Adipocyte (in vitro differentiated cells): ENCODE measurements around the gene SLC38A3.

Source experiments
- DNase-seq: peaks from one replicate; pipeline ENCODE4 v3.0.0-alpha.2; 2015; ENCODE audit warnings: low read depth
- H3K27me3 ChIP-seq: replicated peaks from 2 replicates; pipeline ENCODE4 v1.7.0; 2013; ENCODE audit warnings: mild to moderate bottlenecking, low read length, moderate library complexity; ENCODE audit not compliant: control insufficient read depth, insufficient read depth
- H3K36me3 ChIP-seq: 2 replicates; pipeline ENCODE4 v1.7.0; 2013; ENCODE audit warnings: low read length, mild to moderate bottlenecking, moderate library complexity; ENCODE audit not compliant: control insufficient read depth, insufficient read depth, severe bottlenecking
- H3K4me1 ChIP-seq: 2 replicates; pipeline ENCODE4 v1.7.0; 2013; ENCODE audit warnings: mild to moderate bottlenecking, low read length, moderate library complexity; ENCODE audit not compliant: control insufficient read depth, insufficient read depth
- H3K4me3 ChIP-seq: 2 replicates; pipeline ENCODE4 v1.7.0; 2013; ENCODE audit warnings: mild to moderate bottlenecking, low read length, moderate library complexity
- H3K9ac ChIP-seq: 2 replicates; pipeline ENCODE4 v1.7.0; 2013; ENCODE audit warnings: mild to moderate bottlenecking, low read length, moderate library complexity
- H3K9me3 ChIP-seq: 2 replicates; pipeline ENCODE4 v1.7.0; 2013; ENCODE audit warnings: mild to moderate bottlenecking, low read length, moderate library complexity; ENCODE audit not compliant: control insufficient read depth

Gene SLC38A3

DNA sequence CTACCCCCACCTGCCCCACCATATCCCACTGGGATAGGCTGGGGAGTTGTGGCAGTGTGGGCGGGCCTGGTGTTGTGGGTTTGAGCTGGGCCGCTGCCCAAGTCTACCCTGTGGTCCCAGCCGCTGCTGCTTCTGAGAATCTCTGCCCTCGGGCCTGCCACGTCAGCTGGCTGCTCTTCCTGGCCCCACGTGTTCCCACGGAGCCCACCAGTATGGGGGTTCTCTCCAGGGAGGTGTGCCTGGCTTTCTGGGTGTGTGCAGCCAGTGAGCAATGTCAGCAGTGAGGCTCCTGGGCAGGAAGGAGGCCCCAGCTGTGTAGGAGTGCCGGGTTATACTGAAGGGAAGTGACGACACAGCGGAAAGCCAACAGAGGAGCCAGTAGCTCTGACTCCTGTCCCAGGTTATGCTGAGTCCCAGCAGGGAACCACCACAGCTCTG is 41.5 kb downstream of the SLC38A3 start:
- Histone ChIP-seq H3K9me3 (no peaks in the 10 kb centered on the region), H3K36me3 (no peaks in the 10 kb centered on the region), H3K4me3 (peak overlapping the region; percentile 33), H3K27me3 (no peaks in the 10 kb centered on the region), H3K9ac (peak overlapping the region; percentile 80), H3K4me1 (peaks cover 66% of the 10 kb centered on the region)
- peak; percentile 86 for DNase-seq

GRCh38 chr3:50248387-50248786 is 43.3 kb downstream of the SLC38A3 start:
- peak overlapping the region; percentile 62 for H3K9ac ChIP-seq
- H3K4me1 ChIP-seq = peaks cover 59% of the 10 kb centered on the region
- no peaks in the 10 kb centered on the region for H3K9me3 ChIP-seq
- H3K4me3 ChIP-seq = no peak overlapping the region
- DNase-seq = peak; percentile 61
- H3K36me3 ChIP-seq = peaks cover 15% of the 10 kb centered on the region
- no peaks in the 10 kb centered on the region for H3K27me3 ChIP-seq

GRCh38 chr3:50249457-50249856 is 44.4 kb downstream of the SLC38A3 start:
- Histone ChIP-seq H3K4me3 (no peak overlapping the region), H3K27me3 (no peaks in the 10 kb centered on the region), H3K36me3 (peaks cover 25% of the 10 kb centered on the region), H3K9ac (peak overlapping the region; percentile 62), H3K9me3 (no peaks in the 10 kb centered on the region), H3K4me1 (peaks cover 55% of the 10 kb centered on the region)
- DNase-seq = no peak

DNA sequence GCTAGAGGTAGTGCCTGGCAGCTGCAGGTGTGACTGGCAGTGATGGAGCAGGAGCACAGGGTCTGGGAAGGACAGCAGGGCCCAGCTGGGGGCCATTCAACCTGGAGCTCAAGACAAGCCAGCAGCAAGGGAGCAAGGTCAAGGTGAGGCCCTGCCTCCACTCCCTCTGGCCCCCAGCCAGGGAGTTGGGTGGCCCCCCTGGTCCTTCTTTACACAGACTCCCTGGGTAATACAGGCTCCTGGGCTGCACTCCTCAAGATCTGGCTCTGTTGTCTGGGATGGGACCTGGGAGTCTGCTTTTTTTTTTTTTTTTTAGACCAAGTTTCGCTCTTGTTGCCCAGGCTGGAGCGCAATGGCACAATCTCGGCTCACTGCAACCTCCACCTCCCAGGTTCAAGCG is 45.4 kb downstream of the SLC38A3 start:
- Histone ChIP-seq H3K4me1 (peaks cover 57% of the 10 kb centered on the region), H3K36me3 (peaks cover 35% of the 10 kb centered on the region)

GRCh38 chr3:50251220-50251619 is 46.1 kb downstream of the SLC38A3 start:
- DNase-seq = no peak
- Histone ChIP-seq H3K9ac (peak overlapping the region; percentile 1), H3K27me3 (no peaks in the 10 kb centered on the region), H3K4me1 (peaks cover 51% of the 10 kb centered on the region), H3K36me3 (peaks cover 40% of the 10 kb centered on the region), H3K9me3 (no peaks in the 10 kb centered on the region), H3K4me3 (no peak overlapping the region)

More for the DNA sequence above, 45.4 kb downstream of the SLC38A3 start:
- Histone ChIP-seq H3K9ac (no peak overlapping the region), H3K4me3 (no peak overlapping the region), H3K27me3 (no peaks in the 10 kb centered on the region), H3K9me3 (no peaks in the 10 kb centered on the region)
- DNase-seq = no peak

DNA sequence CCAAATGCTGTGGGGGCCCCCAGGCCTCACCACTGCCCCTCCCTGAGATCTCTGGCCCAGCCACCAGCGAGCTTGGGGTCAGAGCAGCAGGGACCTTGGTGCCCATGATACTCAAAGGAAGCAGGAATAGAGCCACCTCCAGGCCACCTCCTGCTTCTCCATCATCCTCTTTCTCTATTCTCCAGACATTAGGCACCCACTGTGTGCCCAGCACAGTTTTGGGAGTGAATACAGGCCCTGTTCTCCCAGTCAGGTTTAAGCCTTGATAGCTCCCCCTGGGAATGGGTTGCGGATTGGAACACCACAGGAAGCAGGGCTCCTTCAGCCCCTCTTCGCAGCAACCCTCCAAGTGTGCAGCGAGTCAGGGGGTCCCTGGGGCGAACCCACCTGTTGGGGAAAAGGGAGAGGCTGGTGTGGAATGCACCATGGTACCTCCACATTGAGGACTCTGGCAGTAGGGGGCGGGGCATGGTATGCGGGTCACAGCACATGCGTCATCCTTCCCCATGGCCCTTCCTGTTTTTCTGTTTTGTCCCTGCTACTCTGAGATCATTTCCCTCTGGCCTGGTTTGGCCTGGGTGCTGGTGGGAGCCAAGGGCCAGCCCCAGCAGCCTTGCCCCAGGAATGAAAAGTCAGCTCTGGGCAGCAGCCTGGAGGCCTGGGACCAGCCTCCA is 49.6 kb downstream of the SLC38A3 start:
- peak; percentile 19 for DNase-seq
- Histone ChIP-seq H3K4me3 (no peak overlapping the region), H3K4me1 (peaks cover 23% of the 10 kb centered on the region), H3K36me3 (peaks cover 64% of the 10 kb centered on the region), H3K27me3 (no peaks in the 10 kb centered on the region), H3K9ac (peak overlapping the region; percentile 44), H3K9me3 (no peaks in the 10 kb centered on the region)

- Histone ChIP-seq H3K9ac (peak overlapping the region; percentile 44), H3K36me3 (peaks cover 64% of the 10 kb centered on the region), H3K4me3 (no peak overlapping the region), H3K4me1 (peaks cover 20% of the 10 kb centered on the region), H3K9me3 (no peaks in the 10 kb centered on the region), H3K27me3 (no peaks in the 10 kb centered on the region)
- no peak for DNase-seq
These were observed 50.2 kb downstream of the SLC38A3 start for GRCh38 chr3:50255251-50255615.

DNA sequence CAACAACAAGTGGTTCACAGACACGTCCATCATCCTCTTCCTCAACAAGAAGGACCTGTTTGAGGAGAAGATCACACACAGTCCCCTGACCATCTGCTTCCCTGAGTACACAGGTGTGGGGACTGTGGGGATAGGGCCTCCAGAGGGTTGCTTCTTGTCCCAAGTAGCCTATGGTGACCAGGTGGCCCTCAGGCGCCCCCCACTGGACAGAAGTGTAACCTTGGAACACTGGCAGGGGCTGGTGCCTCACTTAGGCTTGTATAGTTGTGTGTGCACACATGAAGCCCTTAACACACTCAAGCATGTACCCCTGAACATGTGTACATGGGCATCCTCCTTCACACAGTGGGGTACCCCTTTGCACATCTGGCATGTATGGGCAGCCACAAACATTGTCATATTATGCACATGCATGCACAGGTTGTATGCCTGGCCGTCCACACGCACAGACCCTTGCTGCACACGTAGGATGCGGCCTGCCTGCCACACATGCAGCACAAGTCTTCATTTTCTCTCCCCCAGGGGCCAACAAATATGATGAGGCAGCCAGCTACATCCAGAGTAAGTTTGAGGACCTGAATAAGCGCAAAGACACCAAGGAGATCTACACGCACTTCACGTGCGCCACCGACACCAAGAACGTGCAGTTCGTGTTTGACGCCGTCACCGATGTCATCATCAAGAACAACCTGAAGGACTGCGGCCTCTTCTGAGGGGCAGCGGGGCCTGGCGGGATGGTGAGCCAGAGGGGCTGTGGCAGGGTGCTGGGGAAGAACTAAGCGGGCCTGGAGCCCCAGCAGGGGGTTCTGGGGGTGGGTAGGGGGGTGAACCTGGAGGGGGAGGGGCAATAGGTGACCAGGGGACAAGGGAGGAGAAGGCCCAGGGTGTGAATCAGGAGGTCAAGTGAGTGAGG is 52.2 kb downstream of the SLC38A3 start:
- no peak overlapping the region for H3K9ac ChIP-seq
- H3K4me1 ChIP-seq = peaks cover 25% of the 10 kb centered on the region
- peaks cover 60% of the 10 kb centered on the region for H3K36me3 ChIP-seq
- no peak overlapping the region for H3K4me3 ChIP-seq
- H3K9me3 ChIP-seq = no peaks in the 10 kb centered on the region
- DNase-seq = peak; percentile 47
- H3K27me3 ChIP-seq = no peaks in the 10 kb centered on the region

- DNase-seq = no peak
- no peak overlapping the region for H3K9ac ChIP-seq
- H3K4me3 ChIP-seq = no peak overlapping the region
- H3K36me3 ChIP-seq = peaks cover 51% of the 10 kb centered on the region
- no peaks in the 10 kb centered on the region for H3K27me3 ChIP-seq
- H3K9me3 ChIP-seq = no peaks in the 10 kb centered on the region
- H3K4me1 ChIP-seq = peaks cover 26% of the 10 kb centered on the region
These were observed 53.1 kb downstream of the SLC38A3 start for GRCh38 chr3:50258029-50258680.

DNA sequence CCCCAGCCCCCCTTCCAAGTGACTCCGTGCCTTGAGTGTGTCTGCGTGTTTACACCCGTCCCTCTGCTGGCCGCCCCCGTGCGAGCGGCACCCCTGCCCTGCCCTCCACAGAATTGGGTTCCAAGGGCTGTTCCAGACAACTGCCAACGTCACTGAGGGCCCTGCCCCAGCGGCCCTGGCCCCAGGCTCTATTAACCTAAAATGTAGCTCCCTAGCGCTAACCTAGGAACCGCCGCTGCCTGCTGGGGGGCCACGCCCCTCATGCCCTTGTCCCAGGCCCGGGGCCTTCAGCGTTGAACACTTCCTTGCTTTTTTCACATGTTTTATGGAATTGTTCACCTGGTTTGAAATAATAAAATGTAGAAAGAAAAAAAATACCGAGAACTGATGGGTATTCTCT is 53.9 kb downstream of the SLC38A3 start:
- no peaks in the 10 kb centered on the region for H3K27me3 ChIP-seq
- no peak overlapping the region for H3K4me3 ChIP-seq
- DNase-seq = no peak
- no peaks in the 10 kb centered on the region for H3K9me3 ChIP-seq
- H3K4me1 ChIP-seq = peaks cover 33% of the 10 kb centered on the region
- no peak overlapping the region for H3K9ac ChIP-seq
- peaks cover 44% of the 10 kb centered on the region for H3K36me3 ChIP-seq

DNA sequence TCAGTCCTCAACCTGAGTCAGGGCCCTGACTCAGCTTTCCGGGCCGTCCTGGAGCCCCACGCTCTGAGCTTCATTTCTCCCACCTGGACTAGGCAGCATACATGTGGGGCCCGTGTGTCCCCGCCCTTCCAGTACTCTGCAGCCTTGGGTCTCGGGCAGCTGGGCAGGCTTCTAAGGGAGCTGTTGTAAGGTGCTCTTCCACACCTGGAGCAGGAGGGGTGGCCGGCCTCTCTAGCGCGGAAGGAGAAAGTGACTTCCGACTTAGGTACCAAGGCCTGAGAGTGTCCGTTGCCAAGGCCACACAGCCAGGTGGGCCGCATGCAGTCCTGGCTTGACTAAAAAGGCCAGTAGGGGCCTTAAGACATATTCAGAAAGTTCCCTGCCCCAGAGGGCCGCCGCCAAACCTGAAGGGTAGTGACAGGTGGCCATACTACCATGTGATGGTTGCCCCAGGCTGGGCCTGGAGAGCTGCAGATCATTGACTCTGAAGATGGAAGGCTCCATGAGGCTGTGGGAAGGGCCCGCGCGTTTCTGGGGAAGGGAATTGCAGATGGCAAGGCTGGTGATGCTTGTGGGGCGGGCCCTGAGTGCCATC is 54.5 kb downstream of the SLC38A3 start:
- Histone ChIP-seq H3K4me3 (peak overlapping the region; percentile 41), H3K4me1 (peaks cover 38% of the 10 kb centered on the region), H3K9me3 (no peaks in the 10 kb centered on the region), H3K27me3 (no peaks in the 10 kb centered on the region), H3K36me3 (peaks cover 38% of the 10 kb centered on the region), H3K9ac (peak overlapping the region; percentile 87)
- DNase-seq = no peak
